Stimulated activated CD8-positive, alpha-beta memory T cell treated with anti-CD3 and anti-CD28 coated beads, Interleukin-15, amount 100 ng/mL, for 24 hours (primary cell): Measurements from ENCODE around the gene PPM1H.
"Not testable (repeated sequence)": the region's sequence is repeated elsewhere in the genome, so short reads cannot be mapped to it uniquely, and the experiment has no call there.

Experiments used
- DNase-seq: peaks from one replicate; pipeline ENCODE4 v3.0.0-alpha.2; 2020; ENCODE audit warnings: low read depth

Gene PPM1H

DNA sequence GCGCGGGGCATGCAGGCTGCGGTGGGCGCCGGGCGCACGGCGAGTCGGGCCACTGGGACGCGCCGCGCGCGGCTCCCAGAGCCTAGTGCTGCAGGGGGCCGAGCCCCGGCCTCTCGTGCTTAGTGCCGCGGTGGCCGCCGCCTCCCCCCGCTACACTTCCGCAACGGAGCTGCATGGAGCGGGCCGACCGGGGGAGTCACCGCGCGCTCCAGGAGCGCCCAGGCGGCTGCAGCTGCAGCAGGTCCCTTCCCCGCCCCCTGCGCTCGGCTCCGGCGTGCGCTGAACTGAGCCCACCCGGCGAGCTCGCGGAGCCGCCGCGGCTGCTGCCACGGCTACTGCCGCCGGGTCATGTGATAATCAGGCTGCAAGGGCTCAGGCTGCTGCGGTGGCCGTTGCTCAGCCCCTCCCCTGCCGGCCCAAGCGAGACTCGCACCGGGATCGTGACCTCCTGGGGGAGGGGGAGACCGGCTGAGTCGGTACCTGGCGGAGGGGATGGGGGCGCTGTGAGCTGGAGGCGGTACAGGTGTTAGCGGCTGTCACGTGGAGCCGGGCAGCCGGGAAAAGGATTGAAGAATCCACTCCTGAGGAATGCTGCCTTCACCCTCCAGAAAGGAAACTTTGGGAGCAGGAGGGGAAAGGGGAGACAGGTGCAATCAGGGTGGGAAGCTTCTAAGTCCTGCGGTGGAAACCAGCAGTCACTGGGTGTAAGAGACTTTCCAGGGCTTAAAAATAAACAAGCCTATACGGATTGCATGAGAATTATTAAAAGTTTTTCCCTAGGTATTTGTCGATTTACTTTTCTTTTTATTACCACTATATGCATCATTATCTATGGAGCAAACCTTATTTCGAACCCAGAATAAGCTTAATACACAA lies at the start of gene PPM1H:
Gene PPM1H (minus strand): TSS at position 352 of the 876 bp plus-strand sequence. CDS start 414 bp downstream, outside the sequence.
- no peak for DNase-seq

DNA sequence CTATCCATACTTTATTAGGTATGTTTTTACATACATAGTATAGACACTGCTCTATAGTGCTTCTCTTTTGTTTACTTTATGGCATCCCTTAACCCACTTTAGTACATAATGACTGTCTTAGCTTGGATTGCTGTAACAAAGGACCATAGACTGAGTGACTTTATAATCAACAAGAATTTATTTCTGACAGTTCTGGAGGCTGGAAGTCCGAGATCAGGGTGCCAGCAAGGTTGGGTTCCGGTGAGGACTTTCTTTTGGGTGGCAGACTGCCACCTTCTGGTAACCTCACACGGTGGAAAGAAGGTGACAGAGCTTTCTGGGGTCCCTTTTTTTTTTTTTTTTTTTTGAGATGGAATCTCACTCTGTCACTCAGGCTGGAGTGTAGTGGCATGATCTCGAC lies 48.6 kb upstream of the PPM1H start:
- DNase-seq = no peak

DNA sequence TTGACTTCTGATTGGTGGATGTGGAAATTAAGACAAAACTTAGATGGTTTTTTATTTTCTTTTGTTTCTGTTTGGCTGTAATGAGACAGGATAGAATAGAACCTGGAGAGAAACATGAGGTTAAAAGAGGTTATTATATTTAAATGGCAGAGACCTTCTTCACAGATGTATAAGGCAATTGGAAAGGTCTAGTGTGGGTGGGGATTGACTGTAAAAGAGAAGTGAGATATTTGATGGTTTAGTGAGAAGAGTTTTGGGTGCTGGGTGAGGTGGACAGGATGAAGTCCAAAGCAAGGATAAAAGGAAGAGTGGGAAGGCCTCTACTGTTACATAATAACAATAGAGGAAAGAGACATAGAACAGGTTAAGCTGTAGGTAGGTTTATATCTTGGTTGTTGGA lies 43.8 kb upstream of the PPM1H start:
- no peak for DNase-seq

- no peak for DNase-seq
These were observed 42.9 kb upstream of the PPM1H start for GRCh38 chr12:62977883-62978282.

GRCh38 chr12:62977418-62977817 lies 42.5 kb upstream of the PPM1H start:
- DNase-seq = no peak

- no peak for DNase-seq
These were observed 41.2 kb upstream of the PPM1H start for GRCh38 chr12:62976110-62976662.

DNA sequence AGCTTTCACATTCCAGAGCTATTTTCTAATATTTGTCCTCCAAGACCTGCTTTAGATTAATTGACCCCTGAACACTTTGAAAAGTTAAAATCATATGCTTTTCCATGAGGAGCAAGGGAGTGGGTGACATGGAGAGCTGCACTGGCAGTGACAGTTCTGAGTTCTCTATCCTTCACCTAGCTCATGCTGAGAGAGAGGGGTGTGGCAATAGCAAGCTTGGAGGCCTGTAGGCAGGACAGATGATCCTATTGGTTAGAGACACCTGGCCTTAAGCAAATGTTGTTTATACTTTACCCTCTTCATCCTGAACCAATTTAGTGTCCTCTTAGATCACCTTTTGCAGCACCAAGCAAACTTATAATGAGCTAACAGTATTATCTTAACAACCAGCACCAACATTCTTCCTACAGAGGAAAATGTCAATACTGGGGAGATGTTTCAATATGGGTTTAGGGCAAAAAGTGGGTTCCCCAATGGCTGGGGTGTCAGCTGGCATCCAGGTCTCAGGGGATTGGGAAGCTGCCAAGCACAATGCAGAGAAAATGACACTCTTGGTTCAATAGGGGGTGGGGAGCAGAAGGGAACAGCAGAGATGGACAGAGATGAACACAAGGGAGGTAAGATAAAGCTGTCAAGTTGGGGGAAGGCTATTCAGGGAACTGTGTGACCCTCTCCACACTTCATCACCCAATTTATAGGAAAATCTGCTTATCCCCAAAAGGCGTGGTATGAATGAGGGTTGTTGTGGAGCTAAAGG lies 37.0 kb upstream of the PPM1H start:
- DNase-seq = no peak

DNA sequence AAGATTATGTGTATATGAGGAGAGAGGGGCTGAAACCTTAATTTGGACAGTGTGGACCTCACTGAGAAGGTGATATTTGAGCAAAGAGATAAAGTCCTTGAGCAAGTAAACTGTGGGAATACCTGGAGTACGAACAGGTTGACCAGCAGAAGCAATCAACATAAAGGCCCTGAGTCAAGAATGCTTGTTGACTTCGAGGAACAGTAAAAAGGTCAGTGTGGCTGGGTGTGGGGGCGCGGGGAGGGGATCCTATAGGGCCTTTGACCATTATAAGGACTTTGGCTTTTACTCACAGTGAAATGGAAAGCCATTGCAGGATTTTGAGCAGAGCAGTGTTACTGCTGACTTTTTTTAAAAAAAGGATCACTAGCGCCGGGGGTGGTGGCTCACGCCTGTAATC lies 34.7 kb upstream of the PPM1H start:
- DNase-seq = no peak

GRCh38 chr12:62967701-62968100 lies 32.8 kb upstream of the PPM1H start:
- DNase-seq = no peak

DNA sequence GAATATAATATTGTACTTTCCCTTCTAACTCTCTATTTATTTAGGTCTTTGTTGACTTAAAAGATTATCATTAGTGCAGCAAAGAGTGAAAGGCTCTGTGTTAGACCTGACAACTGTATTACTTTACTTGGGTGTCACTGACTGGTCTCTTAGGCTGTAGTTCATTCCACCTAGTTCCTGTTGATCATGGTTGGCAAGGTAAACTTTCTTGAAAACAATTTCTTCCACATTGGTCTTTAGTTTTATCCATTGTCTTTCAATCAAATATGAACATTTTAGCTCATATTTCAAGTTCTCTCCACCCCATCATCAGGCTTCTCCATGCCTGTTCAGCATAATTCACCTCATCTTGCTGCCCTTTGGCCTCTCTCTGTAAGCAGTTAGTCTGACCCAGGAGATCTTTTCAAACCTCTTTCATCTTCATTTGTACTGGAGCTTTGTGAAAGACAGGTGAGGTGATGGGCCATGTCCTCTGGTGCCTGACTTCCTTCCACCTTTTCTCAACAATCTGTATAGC lies 32.1 kb upstream of the PPM1H start:
- no peak for DNase-seq

GRCh38 chr12:62966446-62966989 lies 31.6 kb upstream of the PPM1H start:
- not testable (repeated sequence) for DNase-seq

DNA sequence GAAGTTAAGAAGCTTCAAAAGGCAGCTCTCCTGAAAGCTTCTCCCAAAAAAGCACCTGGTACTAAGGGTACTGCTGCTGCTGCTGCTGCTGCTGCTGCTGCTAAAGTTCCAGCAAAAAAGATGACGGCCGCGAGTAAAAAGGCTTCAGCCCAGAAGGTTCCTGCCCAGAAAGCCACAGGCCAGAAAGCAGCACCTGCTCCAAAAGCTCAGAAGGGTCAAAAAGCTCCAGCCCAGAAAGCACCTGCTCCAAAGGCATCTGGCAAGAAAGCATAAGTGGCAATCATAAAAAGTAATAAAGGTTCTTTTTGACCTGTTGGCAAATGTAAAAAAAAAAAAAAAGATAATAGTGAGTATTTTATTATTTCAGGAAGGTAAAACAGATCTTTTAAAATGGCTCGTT lies 30.8 kb upstream of the PPM1H start:
- not testable (repeated sequence) for DNase-seq

DNA sequence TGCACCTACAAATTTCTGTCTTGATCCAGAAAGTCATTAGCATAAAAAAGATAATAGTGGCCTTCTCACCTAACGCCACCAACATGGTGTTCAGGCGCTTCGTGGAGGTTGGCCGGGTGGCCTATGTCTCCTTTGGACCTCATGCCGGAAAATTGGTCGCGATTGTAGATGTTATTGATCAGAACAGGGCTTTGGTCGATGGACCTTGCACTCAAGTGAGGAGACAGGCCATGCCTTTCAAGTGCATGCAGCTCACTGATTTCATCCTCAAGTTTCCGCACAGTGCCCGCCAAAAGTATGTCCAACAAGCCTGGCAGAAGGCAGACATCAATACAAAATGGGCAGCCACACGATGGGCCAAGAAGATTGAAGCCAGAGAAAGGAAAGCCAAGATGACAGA lies 30.3 kb upstream of the PPM1H start:
- DNase-seq = not testable (repeated sequence)

DNA sequence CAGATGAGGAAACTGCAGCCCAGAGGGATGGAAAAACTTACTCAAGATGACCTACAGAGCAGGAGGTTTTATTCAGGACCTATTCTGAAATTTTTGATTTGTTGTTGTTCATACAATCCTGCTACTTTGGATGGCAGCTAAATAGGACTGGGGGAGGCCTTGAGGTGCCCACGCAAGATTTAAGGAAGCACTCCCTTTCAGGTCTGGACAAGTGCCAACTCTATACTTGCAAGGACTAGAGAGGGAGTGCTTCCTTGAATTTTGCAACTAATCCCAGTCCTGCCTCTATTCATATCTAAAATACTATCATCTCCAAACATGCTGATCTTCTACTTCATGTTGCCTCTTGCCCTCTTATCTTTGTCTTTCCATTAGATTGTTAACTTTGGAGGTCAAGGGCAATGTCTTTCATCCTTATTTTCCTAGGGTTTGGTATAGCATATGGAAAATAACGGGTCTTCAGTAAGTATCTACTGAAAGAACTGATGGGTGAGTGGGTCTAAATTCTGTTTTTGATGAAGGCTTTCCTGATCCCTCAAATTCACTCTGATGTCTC lies 28.6 kb upstream of the PPM1H start:
- no peak for DNase-seq

- no peak for DNase-seq
These were observed 25.4 kb upstream of the PPM1H start for GRCh38 chr12:62960324-62960723.

- DNase-seq = no peak
These were observed 24.8 kb upstream of the PPM1H start for GRCh38 chr12:62959745-62960144.

GRCh38 chr12:62957233-62957953 lies 22.4 kb upstream of the PPM1H start:
- no peak for DNase-seq

- DNase-seq = no peak
These were observed 20.7 kb upstream of the PPM1H start for GRCh38 chr12:62955678-62956077.

GRCh38 chr12:62950317-62950716 lies 15.4 kb upstream of the PPM1H start:
- DNase-seq = no peak

DNA sequence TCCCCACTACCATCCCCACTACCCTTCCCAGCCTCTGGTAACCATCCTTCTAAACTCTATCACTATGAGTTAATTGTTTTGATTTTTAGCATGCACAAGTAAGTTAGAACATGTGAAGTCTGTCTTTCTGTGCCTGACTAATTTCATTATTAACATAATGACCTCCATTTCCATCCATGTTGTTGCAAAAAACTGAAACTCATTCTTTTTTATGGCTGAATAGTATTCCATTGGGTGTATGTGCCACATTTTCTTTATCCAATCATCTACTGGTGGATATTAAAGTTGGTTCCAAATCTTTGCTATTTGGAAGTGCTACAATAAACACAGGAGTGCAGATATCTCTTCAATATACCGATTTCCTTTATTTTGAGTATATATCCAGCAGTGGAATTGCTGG lies 13.2 kb upstream of the PPM1H start:
- DNase-seq = no peak

- no peak for DNase-seq
These were observed 12.4 kb upstream of the PPM1H start for GRCh38 chr12:62947364-62947763.
